ENCODE data around the gene PCDHGA6.
"Not testable (repeated sequence)": the region's sequence is repeated elsewhere in the genome, so short reads cannot be mapped to it uniquely, and the experiment has no call there.

The PCDHGA6 gene

DNA sequence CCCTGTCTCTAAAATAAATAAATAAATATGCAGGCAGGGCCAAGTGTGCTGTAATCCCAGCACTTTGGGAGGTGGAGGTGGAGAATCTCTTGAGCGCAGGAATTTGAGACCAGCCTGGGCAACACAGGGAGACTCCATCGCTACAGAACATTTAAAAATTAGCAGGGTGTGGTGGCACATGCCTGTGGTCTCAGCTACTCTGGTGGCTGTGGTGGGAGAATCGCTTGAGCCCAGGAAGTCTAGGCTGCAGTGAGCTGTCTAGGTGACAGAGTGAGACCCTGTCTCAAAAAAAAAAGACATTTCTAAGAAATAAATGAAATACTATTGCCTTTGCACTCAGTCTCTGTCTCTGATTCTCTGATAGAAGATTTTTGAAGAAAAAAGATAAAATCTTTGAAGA, 37.9 kb downstream of the PCDHGA6 start:
- no peak overlapping the region for H3K4me3 ChIP-seq (ENCODE audit: low read length)
- TF ChIP-seq, protein P1, sequence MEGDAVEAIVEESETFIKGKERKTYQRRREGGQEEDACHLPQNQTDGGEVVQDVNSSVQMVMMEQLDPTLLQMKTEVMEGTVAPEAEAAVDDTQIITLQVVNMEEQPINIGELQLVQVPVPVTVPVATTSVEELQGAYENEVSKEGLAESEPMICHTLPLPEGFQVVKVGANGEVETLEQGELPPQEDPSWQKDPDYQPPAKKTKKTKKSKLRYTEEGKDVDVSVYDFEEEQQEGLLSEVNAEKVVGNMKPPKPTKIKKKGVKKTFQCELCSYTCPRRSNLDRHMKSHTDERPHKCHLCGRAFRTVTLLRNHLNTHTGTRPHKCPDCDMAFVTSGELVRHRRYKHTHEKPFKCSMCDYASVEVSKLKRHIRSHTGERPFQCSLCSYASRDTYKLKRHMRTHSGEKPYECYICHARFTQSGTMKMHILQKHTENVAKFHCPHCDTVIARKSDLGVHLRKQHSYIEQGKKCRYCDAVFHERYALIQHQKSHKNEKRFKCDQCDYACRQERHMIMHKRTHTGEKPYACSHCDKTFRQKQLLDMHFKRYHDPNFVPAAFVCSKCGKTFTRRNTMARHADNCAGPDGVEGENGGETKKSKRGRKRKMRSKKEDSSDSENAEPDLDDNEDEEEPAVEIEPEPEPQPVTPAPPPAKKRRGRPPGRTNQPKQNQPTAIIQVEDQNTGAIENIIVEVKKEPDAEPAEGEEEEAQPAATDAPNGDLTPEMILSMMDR (IDR thresholded peaks at IDR 0.05; ENCODE audit: insufficient read depth, low read depth, low read length, missing control alignments): no peak
- DNase-seq (ENCODE audit: low read depth): no peak

DNA sequence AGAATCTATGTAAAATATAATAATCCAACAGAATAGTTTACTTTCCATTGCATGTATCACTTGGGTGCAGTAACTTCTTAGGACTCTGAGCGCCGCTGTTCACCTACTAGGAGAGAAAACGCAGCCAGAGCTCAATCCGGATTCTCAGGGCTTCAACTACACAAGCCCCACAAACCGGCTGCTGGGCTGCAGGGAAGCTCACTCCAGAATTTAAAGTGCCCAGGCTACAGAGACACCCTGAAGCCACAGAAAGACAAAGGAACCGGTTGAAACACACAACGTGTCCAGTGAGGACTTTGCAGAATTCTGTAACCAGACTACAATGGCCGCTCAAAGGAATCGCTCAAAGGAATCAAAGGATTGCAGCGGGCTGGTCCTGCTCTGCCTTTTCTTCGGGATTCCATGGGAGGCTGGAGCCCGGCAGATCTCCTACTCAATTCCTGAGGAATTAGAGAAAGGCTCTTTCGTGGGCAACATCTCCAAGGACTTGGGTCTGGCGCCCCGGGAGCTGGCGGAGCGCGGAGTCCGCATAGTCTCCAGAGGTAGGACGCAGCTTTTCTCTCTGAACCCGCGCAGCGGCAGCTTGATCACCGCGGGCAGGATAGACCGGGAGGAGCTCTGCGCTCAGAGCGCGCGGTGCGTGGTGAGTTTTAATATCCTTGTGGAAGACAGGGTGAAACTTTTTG, 39.3 kb downstream of the PCDHGA6 start, which contains the start of gene PCDHGA10:
Gene PCDHGA10, plus strand, starts transcription at position 134 of the 686 bp plus-strand sequence. Its CDS starts 189 bp downstream, at position 323.
- H3K4me3 ChIP-seq (ENCODE audit: low read length): peak within 1 kb of the TSS; percentile 55
- TF ChIP-seq, protein P1 (IDR thresholded peaks at IDR 0.05; ENCODE audit: insufficient read depth, low read depth, low read length, missing control alignments): peak; percentile 74
- DNase-seq (ENCODE audit: low read depth): peak; percentile 79

DNA sequence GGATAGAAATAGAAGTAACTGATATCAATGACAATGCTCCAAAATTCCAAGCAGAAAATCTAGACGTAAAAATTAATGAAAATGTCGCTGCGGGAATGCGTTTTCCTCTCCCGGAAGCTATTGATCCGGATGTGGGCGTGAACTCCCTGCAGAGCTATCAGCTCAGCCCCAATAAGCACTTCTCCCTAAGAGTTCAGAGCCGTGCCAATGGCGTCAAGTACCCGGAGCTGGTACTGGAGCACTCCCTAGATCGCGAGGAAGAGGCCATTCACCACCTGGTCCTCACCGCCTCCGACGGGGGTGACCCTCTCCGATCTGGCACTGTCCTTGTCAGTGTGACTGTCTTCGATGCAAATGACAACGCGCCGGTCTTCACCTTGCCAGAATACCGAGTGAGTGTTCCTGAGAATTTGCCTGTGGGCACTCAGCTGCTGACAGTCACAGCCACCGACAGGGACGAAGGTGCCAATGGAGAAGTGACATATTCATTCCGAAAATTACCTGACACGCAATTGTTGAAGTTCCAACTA, 39.9 kb downstream of the PCDHGA6 start:
- DNase-seq (ENCODE audit: low read depth): no peak
- H3K4me3 ChIP-seq (ENCODE audit: low read length): peak overlapping the region; percentile 55
- TF ChIP-seq, protein P1 (IDR thresholded peaks at IDR 0.05; ENCODE audit: insufficient read depth, low read depth, low read length, missing control alignments): no peak

DNA sequence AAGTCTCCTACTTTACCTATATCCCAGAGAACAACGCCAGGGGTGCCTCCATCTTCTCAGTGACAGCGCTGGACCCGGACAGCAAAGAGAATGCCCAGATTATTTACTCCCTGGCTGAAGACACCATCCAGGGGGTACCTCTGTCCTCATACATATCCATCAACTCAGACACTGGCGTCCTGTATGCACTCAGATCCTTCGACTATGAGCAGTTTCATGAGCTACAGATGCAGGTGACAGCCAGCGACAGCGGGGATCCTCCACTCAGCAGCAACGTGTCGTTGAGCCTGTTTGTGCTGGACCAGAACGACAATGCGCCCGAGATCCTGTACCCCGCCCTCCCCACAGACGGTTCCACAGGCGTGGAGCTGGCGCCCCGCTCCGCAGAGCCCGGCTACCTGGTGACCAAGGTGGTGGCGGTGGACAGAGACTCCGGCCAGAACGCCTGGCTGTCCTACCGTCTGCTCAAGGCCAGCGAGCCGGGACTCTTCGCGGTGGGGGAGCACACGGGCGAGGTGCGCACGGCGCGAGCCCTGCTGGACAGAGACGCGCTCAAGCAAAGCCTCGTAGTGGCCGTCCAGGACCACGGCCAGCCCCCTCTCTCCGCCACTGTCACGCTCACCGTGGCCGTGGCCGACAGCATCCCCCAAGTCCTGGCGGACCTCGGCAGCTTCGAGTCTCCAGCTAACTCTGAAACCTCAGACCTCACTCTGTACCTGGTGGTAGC, 41.0 kb downstream of the PCDHGA6 start:
- not testable (repeated sequence) for H3K4me3 ChIP-seq (ENCODE audit: low read length); DNase-seq (ENCODE audit: low read depth)

DNA sequence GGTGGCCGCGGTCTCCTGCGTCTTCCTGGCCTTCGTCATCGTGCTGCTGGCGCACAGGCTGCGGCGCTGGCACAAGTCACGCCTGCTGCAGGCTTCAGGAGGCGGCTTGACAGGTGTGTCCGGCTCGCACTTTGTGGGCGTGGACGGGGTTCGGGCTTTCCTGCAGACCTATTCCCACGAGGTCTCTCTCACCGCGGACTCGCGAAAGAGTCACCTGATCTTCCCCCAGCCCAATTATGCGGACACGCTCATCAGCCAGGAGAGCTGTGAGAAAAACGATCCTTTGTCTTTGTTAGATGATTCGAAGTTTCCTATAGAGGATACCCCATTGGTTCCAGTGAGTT, 41.6 kb downstream of the PCDHGA6 start:
- not testable (repeated sequence) for H3K4me3 ChIP-seq (ENCODE audit: low read length); DNase-seq (ENCODE audit: low read depth)

DNA sequence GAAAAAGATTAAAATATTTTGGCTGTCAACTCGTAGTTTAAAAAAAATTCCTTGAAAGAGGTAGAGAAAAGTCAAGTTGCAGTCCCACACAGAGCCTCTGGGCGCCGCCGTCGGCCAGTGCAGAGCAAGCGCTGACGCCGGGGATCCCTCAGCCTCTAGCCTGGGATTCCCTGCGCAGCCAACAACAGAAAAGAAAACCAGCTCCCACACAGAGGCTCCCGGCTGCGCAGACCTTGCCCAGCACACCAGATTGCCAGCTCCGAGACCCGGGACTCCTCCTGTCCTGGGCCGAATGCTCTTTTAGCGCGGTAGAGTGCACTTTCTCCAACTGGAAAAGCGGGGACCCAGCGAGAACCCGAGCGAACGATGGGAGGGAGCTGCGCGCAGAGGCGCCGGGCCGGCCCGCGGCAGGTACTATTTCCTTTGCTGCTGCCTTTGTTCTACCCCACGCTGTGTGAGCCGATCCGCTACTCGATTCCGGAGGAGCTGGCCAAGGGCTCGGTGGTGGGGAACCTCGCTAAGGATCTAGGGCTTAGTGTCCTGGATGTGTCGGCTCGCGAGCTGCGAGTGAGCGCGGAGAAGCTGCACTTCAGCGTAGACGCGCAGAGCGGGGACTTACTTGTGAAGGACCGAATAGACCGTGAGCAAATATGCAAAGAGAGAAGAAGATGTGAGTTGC, 43.9 kb downstream of the PCDHGA6 start, which contains the start of gene PCDHGB7:
Gene PCDHGB7, plus strand, starts transcription at position 184 of the 679 bp plus-strand sequence. Its CDS starts 183 bp downstream, at position 367.
- peak within 1 kb of the TSS; percentile 48 for H3K4me3 ChIP-seq (ENCODE audit: low read length)
- TF ChIP-seq, protein P1 (IDR thresholded peaks at IDR 0.05; ENCODE audit: insufficient read depth, low read depth, low read length, missing control alignments): peak; percentile 79
- DNase-seq (ENCODE audit: low read depth): peak; percentile 84

DNA sequence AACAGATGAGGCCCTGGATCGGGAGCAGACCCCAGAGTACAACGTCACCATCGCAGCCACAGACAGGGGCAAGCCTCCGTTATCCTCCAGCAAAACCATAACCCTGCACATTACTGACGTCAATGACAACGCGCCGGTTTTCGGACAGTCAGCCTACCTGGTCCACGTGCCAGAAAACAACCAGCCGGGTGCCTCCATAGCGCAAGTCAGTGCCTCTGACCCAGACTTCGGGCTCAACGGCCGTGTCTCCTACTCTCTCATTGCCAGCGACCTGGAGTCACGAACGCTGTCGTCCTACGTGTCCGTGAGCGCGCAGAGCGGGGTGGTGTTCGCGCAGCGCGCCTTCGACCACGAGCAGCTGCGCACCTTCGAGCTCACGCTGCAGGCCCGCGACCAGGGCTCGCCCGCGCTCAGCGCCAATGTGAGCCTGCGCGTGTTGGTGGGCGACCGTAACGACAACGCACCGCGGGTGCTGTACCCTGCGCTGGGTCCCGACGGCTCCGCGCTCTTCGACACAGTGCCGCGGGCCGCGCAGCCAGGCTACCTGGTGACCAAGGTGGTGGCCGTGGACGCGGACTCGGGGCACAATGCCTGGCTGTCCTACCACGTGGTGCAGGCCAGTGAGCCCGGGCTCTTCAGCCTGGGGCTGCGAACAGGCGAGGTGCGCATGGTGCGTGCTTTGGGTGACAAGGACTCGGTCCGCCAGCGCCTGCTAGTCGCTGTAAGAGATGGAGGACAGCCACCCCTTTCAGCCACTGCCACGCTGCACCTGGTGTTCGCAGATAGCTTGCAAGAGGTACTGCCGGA, 45.6 kb downstream of the PCDHGA6 start:
- no peak overlapping the region for H3K4me3 ChIP-seq (ENCODE audit: low read length)
- TF ChIP-seq, protein P1 (IDR thresholded peaks at IDR 0.05; ENCODE audit: insufficient read depth, low read depth, low read length, missing control alignments): no peak
- DNase-seq (ENCODE audit: low read depth): no peak

All from epithelial cell of esophagus (primary cell).